MCF 10A (cell line): ENCODE measurements around the gene COA8. TPM values are rescaled to one million over a fixed set of nuclear protein-coding genes. Genes with fewer than 3 reads are reported as not detected.
A peak's percentile ranks its signal among the peaks of the same experiment; 100 is the strongest.

Experiments
- BruUV-seq: library from RNA; stranded (reverse); fragments of 400-500 nt; replicated peaks from 2 replicates; lab custom pipeline; 2021; lab: Mats Ljungman, UMichigan
- CTCF ChIA-PET: fragments of 300-600 bp; sonication (Branson Sonifier 250); formaldehyde crosslinking; extraction: SDS; loops from one replicate; lab custom pipeline; 2021; ENCODE audit warnings: antibody characterized with exemption, inconsistent platforms; lab: Yijun Ruan, JAX
- POLR2A ChIA-PET: fragments of 300-600, 350-650 bp; sonication (Branson Sonifier 250); formaldehyde crosslinking; extraction: SDS; loops from one replicate; lab custom pipeline; 2020; ENCODE audit warnings: antibody characterized with exemption, inconsistent platforms; lab: Yijun Ruan, JAX
- DNase-seq: peaks from one replicate; pipeline ENCODE4 v3.0.0-alpha.2; 2018; ENCODE audit not compliant: unreplicated experiment
- H3K27ac Mint-ChIP-seq: one replicate; pipeline ENCODE4 v1.8.0; 2022; ENCODE audit warnings: mild to moderate bottlenecking, low read depth, mixed read lengths; ENCODE audit not compliant: unreplicated experiment
- H3K27me3 Mint-ChIP-seq: one replicate; pipeline ENCODE4 v1.8.0; 2022; ENCODE audit warnings: mixed read lengths; ENCODE audit not compliant: insufficient read depth, unreplicated experiment
- H3K36me3 Mint-ChIP-seq: one replicate; pipeline ENCODE4 v1.8.0; 2022; ENCODE audit warnings: mild to moderate bottlenecking, moderate library complexity, mixed read lengths; ENCODE audit not compliant: insufficient read depth, unreplicated experiment
- H3K4me1 Mint-ChIP-seq: one replicate; pipeline ENCODE4 v1.8.0; 2022; ENCODE audit warnings: mixed read lengths; ENCODE audit not compliant: insufficient read depth, unreplicated experiment
- H3K4me3 Mint-ChIP-seq: one replicate; pipeline ENCODE4 v1.8.0; 2022; ENCODE audit warnings: mild to moderate bottlenecking, moderate library complexity, mixed read lengths; ENCODE audit not compliant: unreplicated experiment
- H3K9me3 Mint-ChIP-seq: one replicate; pipeline ENCODE4 v1.8.0; 2022; ENCODE audit warnings: mixed read lengths; ENCODE audit not compliant: unreplicated experiment
- intact Hi-C: fragments of 100-400 bp; cut with micrococcal nuclease; formaldehyde crosslinking; loops from 2 replicates; pipeline ENCODE4 v1.14.1; 2022
- total RNA-seq: library from RNA; stranded (reverse); gene quantifications from 2 replicates; pipeline ENCODE4 v1.2.3, GENCODE V29; 2022
- TF ChIP-seq, protein P1 (sequence below): fragments of 200-600 bp; IDR thresholded peaks from one replicate; pipeline ENCODE4 v1.8.0; 2022; ENCODE audit warnings: antibody characterized with exemption, mild to moderate bottlenecking; ENCODE audit not compliant: unreplicated experiment

Gene COA8
- total RNA-seq, 1 experiment from 2014 or later: 68.9 TPM

GRCh38 chr14:103520657-103521437, 41.9 kb upstream of the COA8 start:
- H3K36me3 Mint-ChIP-seq: no peaks in the 10 kb centered on the region
- H3K9me3 Mint-ChIP-seq: no peaks in the 10 kb centered on the region
- peaks cover 14% of the 10 kb centered on the region for H3K4me1 Mint-ChIP-seq
- no peaks in the 10 kb centered on the region for H3K27me3 Mint-ChIP-seq
- ChIA-PET POLR2A (interaction anchor here (0.6 to 4.7 kb wide), 10 partner anchors 8 to 169 kb away, joined by 3 to 52 read pairs (median 4); partner anchors contain the start of genes BAG5, COA8 and TRMT61A), CTCF (interaction anchor here (0.6 to 7.0 kb wide), 10 partner anchors 9 to 201 kb away, joined by 3 to 126 read pairs (median 4); no protein-coding TSS in a partner anchor)
- BruUV-seq: no TSS peak
- TF ChIP-seq, protein P1, sequence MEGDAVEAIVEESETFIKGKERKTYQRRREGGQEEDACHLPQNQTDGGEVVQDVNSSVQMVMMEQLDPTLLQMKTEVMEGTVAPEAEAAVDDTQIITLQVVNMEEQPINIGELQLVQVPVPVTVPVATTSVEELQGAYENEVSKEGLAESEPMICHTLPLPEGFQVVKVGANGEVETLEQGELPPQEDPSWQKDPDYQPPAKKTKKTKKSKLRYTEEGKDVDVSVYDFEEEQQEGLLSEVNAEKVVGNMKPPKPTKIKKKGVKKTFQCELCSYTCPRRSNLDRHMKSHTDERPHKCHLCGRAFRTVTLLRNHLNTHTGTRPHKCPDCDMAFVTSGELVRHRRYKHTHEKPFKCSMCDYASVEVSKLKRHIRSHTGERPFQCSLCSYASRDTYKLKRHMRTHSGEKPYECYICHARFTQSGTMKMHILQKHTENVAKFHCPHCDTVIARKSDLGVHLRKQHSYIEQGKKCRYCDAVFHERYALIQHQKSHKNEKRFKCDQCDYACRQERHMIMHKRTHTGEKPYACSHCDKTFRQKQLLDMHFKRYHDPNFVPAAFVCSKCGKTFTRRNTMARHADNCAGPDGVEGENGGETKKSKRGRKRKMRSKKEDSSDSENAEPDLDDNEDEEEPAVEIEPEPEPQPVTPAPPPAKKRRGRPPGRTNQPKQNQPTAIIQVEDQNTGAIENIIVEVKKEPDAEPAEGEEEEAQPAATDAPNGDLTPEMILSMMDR: peak; percentile 39
- H3K27ac Mint-ChIP-seq: peak overlapping the region; percentile 27
- H3K4me3 Mint-ChIP-seq: peak overlapping the region; percentile 70
- peak; percentile 80 for DNase-seq
- intact Hi-C loops: loop anchor here (2.0 kb wide), 1 partner anchor 20 kb away; no protein-coding TSS in a partner anchor

DNA sequence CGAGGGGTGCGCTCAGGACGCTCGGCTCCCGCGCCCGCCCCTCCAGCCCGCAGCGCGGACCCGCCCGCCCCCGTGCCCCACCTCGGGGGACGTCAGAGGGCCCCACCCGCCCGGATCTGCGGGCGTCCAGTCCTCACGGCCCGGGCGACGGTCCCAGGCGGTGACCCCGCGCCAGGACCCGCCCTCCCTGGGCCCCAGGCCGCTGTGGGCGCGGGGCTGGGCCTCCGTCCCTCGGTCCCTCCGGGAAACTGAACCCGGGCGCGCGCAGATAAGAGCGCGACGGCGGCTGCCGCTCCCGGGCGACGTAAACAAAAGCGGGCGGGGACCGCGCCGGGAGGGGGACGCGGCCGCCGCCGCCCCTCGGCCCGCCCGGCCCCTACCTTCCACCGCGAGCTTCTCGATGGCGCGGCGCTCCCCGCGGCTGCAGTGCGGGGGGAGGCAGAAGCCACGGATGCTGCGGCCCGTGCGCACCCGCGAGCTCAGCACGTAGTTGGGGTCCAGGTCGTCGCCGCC, 41.3 kb upstream of the COA8 start:
- peak overlapping the region; percentile 27 for H3K27ac Mint-ChIP-seq
- TF ChIP-seq, protein P1: no peak
- intact Hi-C loops: loop anchor here (2.0 kb wide), 1 partner anchor 19 kb away; no protein-coding TSS in a partner anchor
- H3K27me3 Mint-ChIP-seq: no peaks in the 10 kb centered on the region
- DNase-seq: no peak
- no TSS peak for BruUV-seq
- H3K9me3 Mint-ChIP-seq: no peaks in the 10 kb centered on the region
- POLR2A ChIA-PET: interaction anchor here (0.6 to 4.7 kb wide), 8 partner anchors 9 to 41 kb away, joined by 3 to 52 read pairs (median 4); partner anchors contain the start of genes BAG5 and COA8
- peaks cover 14% of the 10 kb centered on the region for H3K4me1 Mint-ChIP-seq
- CTCF ChIA-PET: interaction anchor here (0.6 to 7.0 kb wide), 6 partner anchors 9 to 200 kb away, joined by 3 to 126 read pairs (median 6); no protein-coding TSS in a partner anchor
- peak overlapping the region; percentile 70 for H3K4me3 Mint-ChIP-seq
- H3K36me3 Mint-ChIP-seq: peaks cover 2% of the 10 kb centered on the region

DNA sequence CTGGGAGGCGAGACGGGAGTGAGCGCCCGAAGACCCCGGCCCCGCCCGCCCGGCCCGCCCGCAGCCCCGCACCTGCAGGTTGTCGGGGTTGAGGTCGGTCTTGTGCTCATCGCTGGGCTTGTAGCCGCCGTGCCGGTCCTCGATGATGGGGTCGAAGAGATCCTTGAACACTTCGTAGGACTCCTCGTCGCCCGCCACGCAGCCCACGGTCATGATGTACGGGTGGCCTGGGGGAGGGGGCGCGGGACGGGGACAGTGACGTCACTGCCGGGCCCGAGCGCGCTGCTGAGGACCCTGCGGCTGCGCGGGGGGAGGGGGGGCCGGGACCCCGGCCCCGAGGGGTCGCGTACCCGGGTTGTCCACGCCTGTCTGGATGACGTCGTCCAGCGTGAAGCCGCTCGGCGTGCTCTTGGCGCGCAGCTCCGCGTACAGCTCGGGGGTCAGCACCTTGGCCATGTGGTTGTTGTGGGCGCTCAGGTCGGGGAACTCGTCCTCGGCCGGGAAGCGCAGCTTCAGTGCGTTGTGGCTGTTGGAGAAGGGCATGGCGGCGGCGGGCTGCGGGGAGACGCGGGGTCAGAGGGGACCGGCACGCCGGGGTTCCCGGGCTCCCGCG, 40.7 kb upstream of the COA8 start:
- TF ChIP-seq, protein P1: no peak
- no peak for DNase-seq
- H3K4me3 Mint-ChIP-seq: peak overlapping the region; percentile 70
- H3K27me3 Mint-ChIP-seq: no peaks in the 10 kb centered on the region
- no peak overlapping the region for H3K27ac Mint-ChIP-seq
- peaks cover 6% of the 10 kb centered on the region for H3K36me3 Mint-ChIP-seq
- peaks cover 16% of the 10 kb centered on the region for H3K4me1 Mint-ChIP-seq
- ChIA-PET CTCF (interaction anchor here (0.5 to 7.0 kb wide), 5 partner anchors 8 to 199 kb away, joined by 3 to 126 read pairs (median 7); no protein-coding TSS in a partner anchor), POLR2A (interaction anchor here (1.0 to 4.7 kb wide), 2 partner anchors 18 to 20 kb away, joined by 3 to 52 read pairs; no protein-coding TSS in a partner anchor)
- H3K9me3 Mint-ChIP-seq: no peaks in the 10 kb centered on the region
- BruUV-seq: no TSS peak
- intact Hi-C loops: loop anchor here (2.0 kb wide), 1 partner anchor 19 kb away; no protein-coding TSS in a partner anchor
